ENCODE data around the gene PHKA1.

Gene PHKA1

GRCh38 chrX:72666451-72666850 lies 47.7 kb downstream of the PHKA1 start:
- Histone ChIP-seq H3K27ac (no peak overlapping the region), H3K9ac (no peak overlapping the region), H3K9me3 (no peaks in the 10 kb centered on the region), H3K4me3 (no peak overlapping the region), H3K4me1 (no peaks in the 10 kb centered on the region), H3K27me3 (peaks cover 59% of the 10 kb centered on the region), H3K4me2 (no peak overlapping the region), H4K20me1 (no peaks in the 10 kb centered on the region), H3K36me3 (no peaks in the 10 kb centered on the region)
- no peak for TF ChIP-seq Cebpa-rat (IDR thresholded peaks at IDR 0.05)

DNA sequence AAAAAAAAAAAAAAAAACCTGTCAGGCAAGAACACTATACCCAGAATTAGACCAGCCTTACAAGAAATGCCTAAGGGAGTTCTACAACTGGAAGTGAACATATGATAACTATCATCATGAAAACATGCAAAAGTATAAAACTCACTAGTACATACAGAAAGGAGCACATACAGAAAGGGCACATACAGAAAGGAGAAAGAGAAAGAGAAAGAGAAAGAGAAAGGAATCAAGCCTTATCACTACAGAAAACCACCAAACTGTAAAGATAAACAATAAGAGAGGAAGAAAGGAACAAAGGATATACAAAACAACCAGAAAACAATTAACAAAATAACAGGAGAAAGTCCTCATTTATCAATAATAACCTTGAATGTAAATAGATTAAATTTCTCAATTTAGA lies 50.4 kb downstream of the PHKA1 start:
- TF ChIP-seq Cebpa-rat (IDR thresholded peaks at IDR 0.05): no peak
- Histone ChIP-seq H3K27ac (no peak overlapping the region), H3K4me1 (no peaks in the 10 kb centered on the region), H3K27me3 (peaks cover 79% of the 10 kb centered on the region), H4K20me1 (no peaks in the 10 kb centered on the region), H3K9me3 (no peaks in the 10 kb centered on the region), H3K4me3 (no peak overlapping the region), H3K9ac (no peak overlapping the region), H3K36me3 (no peaks in the 10 kb centered on the region), H3K4me2 (no peak overlapping the region)

DNA sequence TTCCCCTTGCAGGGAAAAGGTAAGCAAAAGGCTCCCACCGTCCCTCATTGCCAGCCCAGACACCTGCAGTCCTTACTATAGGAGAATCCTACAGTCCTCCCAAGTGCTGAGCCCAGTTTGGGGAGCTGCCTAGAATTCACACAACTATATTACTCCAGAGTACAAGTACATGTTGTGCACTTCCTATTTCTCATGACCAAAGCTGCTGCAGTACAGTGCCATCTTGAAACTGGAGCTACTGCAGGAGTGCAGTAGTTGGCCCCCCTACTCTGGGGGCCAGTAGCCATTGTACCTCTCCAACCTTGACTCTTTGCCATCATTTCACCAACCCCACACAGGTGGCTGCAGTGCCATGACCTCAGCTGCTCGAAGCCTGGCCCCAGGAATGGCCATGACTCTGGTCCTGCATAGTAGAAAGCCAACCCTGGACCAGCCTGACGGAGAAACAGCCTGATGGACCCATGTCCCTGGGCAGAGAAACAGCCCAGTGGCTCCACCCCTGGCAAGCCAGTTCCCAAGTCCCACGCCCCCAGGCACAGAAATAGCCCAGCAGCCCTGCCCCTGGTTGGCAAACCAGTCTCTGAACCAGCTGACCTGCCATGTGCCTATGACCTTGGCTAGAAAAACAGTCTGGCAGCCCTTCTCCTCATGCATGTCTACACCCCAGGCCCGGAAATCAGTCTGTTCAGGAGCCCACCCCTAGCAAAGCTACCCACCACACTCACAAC lies 51.9 kb downstream of the PHKA1 start:
- no peak for TF ChIP-seq Cebpa-rat (IDR thresholded peaks at IDR 0.05)
- no peaks in the 10 kb centered on the region for H3K4me1 ChIP-seq
- no peak overlapping the region for H3K4me2 ChIP-seq
- no peaks in the 10 kb centered on the region for H3K9me3 ChIP-seq
- no peaks in the 10 kb centered on the region for H3K36me3 ChIP-seq
- H3K27ac ChIP-seq: no peak overlapping the region
- no peak overlapping the region for H3K9ac ChIP-seq
- H4K20me1 ChIP-seq: no peaks in the 10 kb centered on the region
- no peak overlapping the region for H3K4me3 ChIP-seq
- peaks cover 83% of the 10 kb centered on the region for H3K27me3 ChIP-seq

DNA sequence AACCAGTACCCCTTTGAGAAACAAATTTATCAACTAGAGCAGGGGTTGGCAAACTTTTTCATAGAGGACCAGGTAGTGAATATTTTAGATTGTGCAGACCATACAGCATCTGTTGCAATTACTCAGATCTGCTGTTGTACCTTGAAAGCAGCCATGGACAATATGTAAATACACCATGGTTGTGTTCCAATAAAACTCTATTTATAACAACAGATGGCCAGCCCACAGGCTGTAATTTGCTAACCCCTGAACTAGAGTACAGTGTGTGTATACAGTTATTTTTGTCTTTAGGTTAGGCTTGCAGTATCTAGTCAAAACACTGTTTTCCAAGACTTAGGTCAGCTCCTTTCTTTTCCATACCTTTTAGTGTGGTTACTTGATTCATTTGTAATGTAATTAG lies 54.4 kb downstream of the PHKA1 start:
- TF ChIP-seq Cebpa-rat (IDR thresholded peaks at IDR 0.05): no peak

GRCh38 chrX:72652082-72652481 lies 62.0 kb downstream of the PHKA1 start:
- Histone ChIP-seq H3K4me2 (no peak overlapping the region), H3K36me3 (no peaks in the 10 kb centered on the region), H3K4me1 (no peaks in the 10 kb centered on the region), H4K20me1 (no peaks in the 10 kb centered on the region), H3K9ac (no peak overlapping the region), H3K9me3 (no peaks in the 10 kb centered on the region), H3K4me3 (no peak overlapping the region), H3K27me3 (peaks cover 68% of the 10 kb centered on the region), H3K27ac (no peak overlapping the region)
- TF ChIP-seq Cebpa-rat (IDR thresholded peaks at IDR 0.05): no peak

More for the DNA sequence above, 54.4 kb downstream of the PHKA1 start:
- no peaks in the 10 kb centered on the region for H3K9me3 ChIP-seq
- H3K4me3 ChIP-seq: no peak overlapping the region
- no peak overlapping the region for H3K27ac ChIP-seq
- H3K36me3 ChIP-seq: no peaks in the 10 kb centered on the region
- no peak overlapping the region for H3K4me2 ChIP-seq
- no peaks in the 10 kb centered on the region for H4K20me1 ChIP-seq
- H3K27me3 ChIP-seq: peaks cover 64% of the 10 kb centered on the region
- no peak overlapping the region for H3K9ac ChIP-seq
- no peaks in the 10 kb centered on the region for H3K4me1 ChIP-seq

- no peak overlapping the region for H3K4me3 ChIP-seq
- H3K9ac ChIP-seq: no peak overlapping the region
- no peaks in the 10 kb centered on the region for H3K9me3 ChIP-seq
- TF ChIP-seq Cebpa-rat (IDR thresholded peaks at IDR 0.05): no peak
- H3K27ac ChIP-seq: no peak overlapping the region
- no peak overlapping the region for H3K4me2 ChIP-seq
- no peaks in the 10 kb centered on the region; the same call in 1 of the 2 replicates for H4K20me1 ChIP-seq
- no peaks in the 10 kb centered on the region for H3K36me3 ChIP-seq
- peaks cover 88% of the 10 kb centered on the region for H3K27me3 ChIP-seq
- H3K4me1 ChIP-seq: no peaks in the 10 kb centered on the region
Observed at GRCh38 chrX:72644946-72645345, 69.2 kb downstream of the PHKA1 start.

GRCh38 chrX:72641611-72642010 lies 72.5 kb downstream of the PHKA1 start:
- Histone ChIP-seq H3K9ac (no peak overlapping the region), H3K9me3 (no peaks in the 10 kb centered on the region), H3K36me3 (no peaks in the 10 kb centered on the region), H3K27me3 (peaks cover 82% of the 10 kb centered on the region), H3K4me1 (no peaks in the 10 kb centered on the region), H3K4me3 (no peak overlapping the region), H3K27ac (no peak overlapping the region), H4K20me1 (no peaks in the 10 kb centered on the region; the same call in 1 of the 2 replicates), H3K4me2 (no peak overlapping the region)
- TF ChIP-seq Cebpa-rat (IDR thresholded peaks at IDR 0.05): no peak

GRCh38 chrX:72635930-72636329 lies 78.2 kb downstream of the PHKA1 start:
- H3K4me2 ChIP-seq: no peak overlapping the region
- H3K4me3 ChIP-seq: no peak overlapping the region
- H4K20me1 ChIP-seq: no peaks in the 10 kb centered on the region
- H3K9me3 ChIP-seq: no peaks in the 10 kb centered on the region
- no peak overlapping the region for H3K27ac ChIP-seq
- H3K9ac ChIP-seq: no peak overlapping the region
- TF ChIP-seq Cebpa-rat (IDR thresholded peaks at IDR 0.05): no peak
- no peaks in the 10 kb centered on the region for H3K36me3 ChIP-seq
- peaks cover 80% of the 10 kb centered on the region for H3K27me3 ChIP-seq
- H3K4me1 ChIP-seq: no peaks in the 10 kb centered on the region

DNA sequence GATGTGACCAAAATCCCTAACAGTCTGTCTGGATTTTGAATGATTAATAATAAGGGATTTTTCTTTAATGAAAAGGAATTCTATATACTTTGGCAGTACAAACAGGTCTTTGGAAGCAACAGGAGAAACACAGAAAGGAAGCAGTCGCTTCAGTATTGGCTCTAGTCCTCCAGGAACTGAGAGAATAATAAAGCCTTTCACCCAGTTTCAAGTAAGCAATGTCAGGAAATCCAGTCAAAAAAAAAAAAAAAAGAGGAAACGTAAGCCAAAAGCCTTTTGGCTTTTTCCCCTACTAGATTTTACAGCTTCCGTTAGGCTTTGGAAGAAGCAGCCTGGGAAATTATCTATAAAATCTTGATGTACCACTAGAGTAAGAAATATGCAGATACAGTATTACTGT lies 79.8 kb downstream of the PHKA1 start:
- H3K27me3 ChIP-seq: peaks cover 68% of the 10 kb centered on the region
- H3K4me3 ChIP-seq: no peak overlapping the region
- no peak overlapping the region for H3K27ac ChIP-seq
- no peaks in the 10 kb centered on the region for H3K4me1 ChIP-seq
- H4K20me1 ChIP-seq: no peaks in the 10 kb centered on the region
- TF ChIP-seq Cebpa-rat (IDR thresholded peaks at IDR 0.05): no peak
- no peak overlapping the region for H3K9ac ChIP-seq
- no peaks in the 10 kb centered on the region for H3K9me3 ChIP-seq
- H3K36me3 ChIP-seq: no peaks in the 10 kb centered on the region
- H3K4me2 ChIP-seq: no peak overlapping the region

DNA sequence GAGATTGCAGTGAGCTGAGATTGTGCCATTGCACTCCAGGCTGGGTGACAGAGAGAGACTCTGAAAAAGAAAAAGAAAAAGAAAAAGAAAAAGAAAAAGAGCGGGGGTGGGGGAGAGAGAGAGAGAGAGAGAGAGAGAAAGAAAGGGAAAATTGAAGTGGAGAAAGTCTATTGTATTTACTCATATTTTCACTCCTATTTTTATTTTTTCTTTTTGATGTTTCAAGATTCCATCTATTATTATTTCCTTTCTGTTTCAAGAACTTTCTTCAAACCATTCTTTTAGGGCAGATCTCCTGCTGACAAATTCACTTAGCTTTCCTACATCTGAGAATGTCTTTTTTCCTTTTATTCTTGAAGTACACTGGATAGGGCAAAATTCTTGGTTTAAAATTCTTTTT lies 83.9 kb downstream of the PHKA1 start:
- no peaks in the 10 kb centered on the region for H3K36me3 ChIP-seq
- no peak overlapping the region for H3K4me2 ChIP-seq
- TF ChIP-seq Cebpa-rat (IDR thresholded peaks at IDR 0.05): no peak
- no peaks in the 10 kb centered on the region for H3K9me3 ChIP-seq
- no peak overlapping the region for H3K9ac ChIP-seq
- H3K27ac ChIP-seq: no peak overlapping the region
- peaks cover 54% of the 10 kb centered on the region for H3K27me3 ChIP-seq
- no peak overlapping the region for H3K4me3 ChIP-seq
- H4K20me1 ChIP-seq: no peaks in the 10 kb centered on the region
- H3K4me1 ChIP-seq: no peaks in the 10 kb centered on the region

- Histone ChIP-seq H3K4me3 (no peak overlapping the region), H3K27ac (no peak overlapping the region), H3K27me3 (peaks cover 75% of the 10 kb centered on the region), H3K4me1 (no peaks in the 10 kb centered on the region), H3K4me2 (no peak overlapping the region), H3K36me3 (no peaks in the 10 kb centered on the region), H3K9ac (no peak overlapping the region), H3K9me3 (no peaks in the 10 kb centered on the region), H4K20me1 (no peaks in the 10 kb centered on the region)
- TF ChIP-seq Cebpa-rat (IDR thresholded peaks at IDR 0.05): no peak
Observed at GRCh38 chrX:72624194-72624593, 89.9 kb downstream of the PHKA1 start.

All from BLaER1 (cell line).